ENCODE results near the gene PTPRN2.
"Not testable (repeated sequence)": the region's sequence is repeated elsewhere in the genome, so short reads cannot be mapped to it uniquely, and the experiment has no call there.

Gene PTPRN2

DNA sequence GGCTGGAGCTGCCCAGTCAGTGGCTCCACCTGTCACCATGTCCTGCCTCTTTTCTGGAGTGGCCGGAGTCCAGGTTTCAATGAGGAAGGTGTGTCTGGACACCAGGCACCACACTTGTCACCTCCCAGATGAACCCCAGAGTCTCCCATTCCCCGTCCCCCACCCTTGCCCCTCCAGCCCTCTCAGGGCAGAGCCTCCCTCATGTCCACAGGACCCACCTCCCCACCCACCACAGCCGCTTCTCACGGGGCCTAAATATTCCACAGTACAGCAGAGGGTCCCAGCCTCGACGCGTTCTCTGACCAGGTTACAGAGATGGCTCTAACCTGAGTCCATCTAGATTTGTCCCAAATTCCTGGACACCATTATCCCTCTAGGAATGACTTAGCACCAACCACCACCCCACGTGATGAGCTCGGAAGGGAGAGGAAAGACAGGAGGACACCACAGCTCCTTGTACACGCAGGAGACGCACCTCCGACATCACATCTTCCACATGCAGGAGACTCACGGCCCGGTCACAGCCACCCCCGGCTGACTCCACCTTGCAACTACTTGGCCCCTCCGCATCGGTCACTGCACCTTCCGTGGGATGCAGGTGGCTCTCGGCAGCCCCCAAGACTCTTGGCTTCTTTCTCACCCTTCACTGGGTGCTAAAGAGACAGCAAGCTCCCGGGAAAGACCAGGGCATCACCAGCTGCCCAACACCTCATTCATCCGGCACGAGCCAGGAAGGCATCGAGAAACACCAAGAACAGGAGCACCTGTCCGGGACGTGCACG lies 690.7 kb downstream of the PTPRN2 start:
- no peak for DNase-seq (ENCODE audit: low read depth)
- no peak overlapping the region for H3K4me3 ChIP-seq (ENCODE audit: low read depth, low read length)
- no peak for TF ChIP-seq CTCF (IDR thresholded peaks at IDR 0.05; ENCODE audit: control insufficient read depth, extremely low read depth, insufficient read depth)

- not testable (repeated sequence) for H3K4me3 ChIP-seq (ENCODE audit: low read depth, low read length); DNase-seq (ENCODE audit: low read depth)
Observed at GRCh38 chr7:157896376-157896675, 691.3 kb downstream of the PTPRN2 start.

- no peak for TF ChIP-seq CTCF (IDR thresholded peaks at IDR 0.05; ENCODE audit: control insufficient read depth, extremely low read depth, insufficient read depth)
- H3K4me3 ChIP-seq (ENCODE audit: low read depth, low read length) = no peak overlapping the region
- no peak for DNase-seq (ENCODE audit: low read depth)
Observed at GRCh38 chr7:157895520-157896375, 691.9 kb downstream of the PTPRN2 start.

DNA sequence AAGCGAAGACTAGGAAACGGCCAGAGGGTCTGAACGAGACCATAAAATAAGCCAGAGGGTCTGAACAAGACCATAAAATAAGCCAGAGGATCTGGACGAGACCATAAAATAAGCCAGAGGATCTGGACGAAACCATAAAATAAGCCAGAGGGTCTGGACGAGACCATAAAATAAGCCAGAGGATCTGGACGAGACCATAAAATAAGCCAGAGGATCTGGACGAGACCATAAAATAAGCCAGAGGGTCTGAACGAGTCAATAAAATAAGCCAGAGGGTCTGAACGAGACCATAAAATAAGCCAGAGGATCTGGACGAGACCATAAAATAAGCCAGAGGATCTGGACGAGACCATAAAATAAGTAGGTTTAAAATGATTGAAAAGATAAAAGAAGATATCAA lies 692.5 kb downstream of the PTPRN2 start:
- H3K4me3 ChIP-seq (ENCODE audit: low read depth, low read length); DNase-seq (ENCODE audit: low read depth): not testable (repeated sequence)

DNA sequence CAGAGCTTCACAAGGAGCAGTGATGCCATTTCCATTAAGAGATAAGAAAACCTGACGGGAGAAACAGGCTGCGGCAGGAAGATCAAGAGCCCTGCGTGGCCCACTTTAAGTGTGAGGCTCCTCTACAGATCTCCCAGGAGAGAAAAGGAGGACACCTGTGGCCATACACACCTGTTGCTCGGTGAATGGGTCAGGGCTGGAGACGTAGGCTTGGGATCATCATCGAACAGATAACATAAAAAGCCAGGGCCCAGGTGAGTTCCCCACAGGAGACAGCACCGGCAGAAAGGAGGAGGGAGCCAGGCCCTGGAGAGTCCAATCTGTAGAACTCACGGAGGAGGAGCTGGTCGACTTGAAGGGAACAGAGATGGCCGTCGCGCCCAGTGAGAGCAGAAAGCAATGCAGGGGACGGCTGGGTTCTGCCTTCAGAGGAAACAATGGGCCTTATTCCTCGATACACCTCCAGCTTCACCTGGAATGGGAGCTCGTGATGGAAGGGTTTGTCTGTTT lies 694.0 kb downstream of the PTPRN2 start:
- no peak for TF ChIP-seq CTCF (IDR thresholded peaks at IDR 0.05; ENCODE audit: control insufficient read depth, extremely low read depth, insufficient read depth)
- no peak for DNase-seq (ENCODE audit: low read depth)
- H3K4me3 ChIP-seq (ENCODE audit: low read depth, low read length) = no peak overlapping the region

DNA sequence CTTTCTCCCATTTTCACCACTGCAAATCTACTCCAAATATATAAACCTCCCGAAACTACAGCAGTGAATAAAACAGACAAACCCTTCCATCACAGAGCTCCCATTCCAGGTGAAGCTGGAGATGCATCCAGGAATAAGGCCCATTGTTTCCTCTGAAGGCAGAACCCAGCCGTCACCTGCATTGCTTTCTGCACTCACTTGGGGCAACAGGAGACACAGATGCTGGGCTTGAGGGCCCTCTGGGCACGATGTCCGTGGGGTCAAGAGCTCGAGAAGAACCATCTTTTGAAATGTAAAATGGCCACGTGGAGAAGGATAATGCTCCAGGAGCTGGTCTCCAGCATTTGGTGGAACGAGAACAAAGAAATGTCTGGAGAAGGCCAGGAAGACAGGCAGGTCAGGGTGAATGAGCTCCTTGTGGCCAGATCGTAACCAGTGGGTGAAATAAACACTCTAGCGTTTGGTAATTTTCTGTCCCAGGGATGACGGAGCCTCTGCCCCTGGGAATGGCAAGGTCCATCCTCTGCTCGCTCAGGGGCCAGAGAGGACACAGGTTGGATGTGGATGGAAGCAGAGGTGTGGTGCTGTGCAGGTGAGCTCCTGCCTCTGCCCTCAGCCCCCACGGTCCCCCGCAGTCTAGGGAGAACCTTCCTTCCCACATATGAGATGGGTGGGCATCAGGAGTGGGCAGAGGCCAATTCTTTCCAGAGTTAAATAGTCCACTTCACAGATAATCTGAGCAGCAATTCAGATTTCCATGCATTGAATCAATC lies 694.7 kb downstream of the PTPRN2 start:
- no peak for DNase-seq (ENCODE audit: low read depth)
- H3K4me3 ChIP-seq (ENCODE audit: low read depth, low read length) = no peak overlapping the region
- TF ChIP-seq CTCF (IDR thresholded peaks at IDR 0.05; ENCODE audit: control insufficient read depth, extremely low read depth, insufficient read depth) = no peak

DNA sequence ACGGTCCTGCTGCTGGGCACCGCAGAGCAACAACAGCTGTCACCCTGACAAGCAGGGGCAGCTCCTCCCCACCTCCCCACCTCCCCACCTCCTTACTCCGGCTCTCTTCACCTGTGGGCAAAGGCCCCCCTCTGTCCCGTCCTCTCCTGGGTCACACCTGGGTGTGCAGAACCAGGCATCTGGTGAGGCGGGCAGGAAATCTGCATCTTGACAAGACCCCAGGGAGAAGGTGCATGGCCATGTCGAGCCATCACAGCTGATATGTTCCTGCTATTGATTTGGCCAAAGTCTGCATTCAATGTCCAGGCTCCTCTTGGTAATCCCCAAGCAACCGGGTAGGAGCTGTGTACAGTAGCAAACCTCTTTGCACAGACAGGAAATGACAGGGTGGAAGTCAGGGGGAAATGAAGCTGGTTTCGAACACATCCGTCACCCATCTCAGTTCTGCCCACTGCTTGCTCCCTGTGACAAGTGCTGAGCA lies 696.7 kb downstream of the PTPRN2 start:
- DNase-seq (ENCODE audit: low read depth) = no peak
- TF ChIP-seq CTCF (IDR thresholded peaks at IDR 0.05; ENCODE audit: control insufficient read depth, extremely low read depth, insufficient read depth) = no peak
- H3K4me3 ChIP-seq (ENCODE audit: low read depth, low read length) = no peak overlapping the region

Data from LNCaP clone FGC (cell line).